8988T (cell line): Measurements from ENCODE around the gene SPINK1.
"Not testable (repeated sequence)": the region's sequence is repeated elsewhere in the genome, so short reads cannot be mapped to it uniquely, and the experiment has no call there.

Experiments used
- DNase-seq: peaks from one replicate; pipeline ENCODE4 v3.0.0; 2011

The SPINK1 gene, protein sequence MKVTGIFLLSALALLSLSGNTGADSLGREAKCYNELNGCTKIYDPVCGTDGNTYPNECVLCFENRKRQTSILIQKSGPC

DNA sequence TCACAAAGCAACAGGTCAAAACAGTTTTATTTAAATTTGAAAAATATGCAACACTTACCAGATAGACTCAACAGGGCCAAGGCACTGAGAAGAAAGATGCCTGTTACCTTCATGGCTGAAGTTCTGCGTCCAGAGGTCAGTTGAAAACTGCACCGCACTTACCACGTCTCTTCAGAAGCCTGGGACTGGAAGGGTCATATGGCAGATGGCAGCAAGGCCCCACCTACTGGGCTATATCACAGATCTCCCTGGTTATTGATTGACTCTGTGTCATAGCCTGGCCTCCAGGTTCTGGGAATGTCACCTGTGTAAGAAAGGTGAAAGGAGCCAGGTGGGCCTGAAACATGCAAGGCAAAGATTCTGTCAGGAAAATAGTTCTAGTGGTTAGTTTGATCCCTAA, at the start of gene SPINK1:
TSS of gene SPINK1 (minus strand) at position 207 of the 400 bp plus-strand sequence. CDS start at position 113, 94 bp downstream.
- no peak for DNase-seq

DNA sequence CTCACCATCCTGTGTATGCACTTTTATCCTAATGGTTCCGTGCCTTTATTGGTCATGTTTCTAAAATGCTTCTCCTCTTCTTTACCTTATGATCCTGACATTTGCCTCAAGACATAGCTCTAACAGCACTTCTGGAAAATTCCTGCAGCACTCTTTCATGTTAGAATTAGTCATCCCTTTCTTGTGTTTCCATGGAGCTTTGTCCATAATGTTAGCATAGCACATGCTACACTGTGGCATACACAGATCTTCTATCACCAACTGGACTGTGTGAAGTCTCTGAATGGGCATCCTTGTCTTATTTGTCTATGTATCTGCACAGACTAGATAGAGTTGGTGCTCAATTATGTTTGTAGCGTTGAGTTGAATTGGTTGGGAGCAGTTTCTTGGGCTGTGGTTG, 49.0 kb upstream of the SPINK1 start:
- no peak for DNase-seq

DNA sequence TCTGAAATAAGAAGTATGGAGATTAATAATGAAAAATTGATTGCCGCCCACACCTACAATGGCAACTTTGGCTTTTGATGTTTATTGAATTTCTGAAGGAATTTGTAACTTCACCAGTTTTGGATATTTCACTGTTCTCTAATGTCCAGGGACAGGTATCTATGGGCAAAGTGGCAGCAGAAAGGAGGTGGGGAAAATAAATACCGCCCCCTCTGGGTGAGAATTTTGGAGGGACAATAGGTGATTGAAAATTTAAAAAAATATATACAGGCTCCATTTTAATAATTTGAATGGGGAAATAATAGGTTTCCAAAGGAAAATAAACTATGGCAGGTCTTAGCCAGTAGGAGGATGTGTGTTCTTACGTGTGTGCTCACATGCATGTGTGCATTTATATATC, 48.3 kb upstream of the SPINK1 start:
- DNase-seq: no peak

DNA sequence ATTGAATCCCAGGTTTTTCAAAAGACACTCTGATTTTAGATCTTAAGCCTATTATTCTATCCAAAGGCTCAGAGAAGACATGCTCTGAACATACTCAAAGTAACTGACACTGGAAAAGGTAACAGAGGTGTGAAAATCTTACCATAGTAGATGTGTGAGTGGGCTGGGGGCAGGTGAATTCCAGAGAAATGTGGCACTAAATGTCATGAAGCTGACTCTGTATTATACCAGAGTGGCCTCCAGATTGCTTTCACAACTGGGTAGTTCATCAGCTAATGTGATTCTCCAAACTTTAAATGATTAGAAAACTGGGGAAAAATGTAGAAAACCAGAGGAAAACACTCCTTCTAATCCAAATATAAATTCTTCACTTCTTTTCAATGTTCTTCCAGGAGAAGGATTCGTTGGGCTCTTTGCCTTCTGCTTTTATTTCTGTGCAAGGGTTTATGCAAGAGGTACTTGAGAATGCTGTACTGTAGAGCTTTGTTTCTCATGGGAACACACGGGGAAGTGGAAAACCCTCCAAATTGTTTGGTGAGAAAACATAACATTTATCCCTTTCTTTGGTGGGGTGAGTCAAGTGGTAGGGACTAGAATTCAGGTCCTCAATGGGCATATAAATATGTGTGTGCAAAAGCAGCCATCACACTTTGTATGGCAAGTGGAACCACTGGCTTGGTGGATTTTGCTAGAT, 46.7 kb upstream of the SPINK1 start, which contains the start of gene SCGB3A2:
TSS of gene SCGB3A2 (plus strand) at position 646 of the 694 bp plus-strand sequence. CDS start 93 bp downstream, outside the sequence.
- no peak for DNase-seq

DNA sequence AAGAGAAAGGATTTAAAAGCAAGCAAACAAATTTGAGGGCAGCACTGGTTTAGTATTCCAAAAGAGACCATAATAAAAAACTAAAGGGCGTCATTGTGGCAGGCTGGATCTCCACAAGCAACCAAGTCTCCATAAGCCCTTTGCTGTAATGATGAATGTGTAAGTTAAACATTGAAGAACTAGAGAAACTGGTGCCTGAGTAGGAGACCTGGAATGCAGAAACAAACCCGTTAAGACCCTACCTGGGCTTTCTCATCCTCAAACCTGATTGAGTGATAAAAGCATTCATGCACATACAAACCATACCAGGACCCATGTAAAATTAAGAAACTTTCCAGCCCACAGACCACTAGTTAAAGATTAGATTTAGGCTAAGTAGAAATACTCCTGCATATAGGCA, 45.2 kb upstream of the SPINK1 start:
- no peak for DNase-seq

DNA sequence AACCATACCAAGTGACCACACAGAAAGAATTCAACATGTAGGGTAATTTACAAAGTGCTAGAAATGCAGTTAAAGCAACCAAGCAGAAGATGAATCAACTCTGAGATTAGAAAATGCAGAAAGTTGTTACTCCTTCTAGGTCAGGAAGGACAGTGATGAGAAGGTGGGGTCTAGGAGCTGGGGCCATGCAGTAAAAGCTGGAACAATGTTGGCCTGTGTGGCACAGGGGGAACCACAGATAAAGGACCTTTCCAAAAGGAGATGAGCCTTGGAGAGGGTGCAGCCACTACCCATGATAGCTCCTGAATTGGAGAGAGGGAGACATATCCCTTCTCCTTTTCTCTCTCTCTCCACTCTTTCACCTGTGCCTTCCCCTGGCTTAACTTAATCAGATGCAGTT, 44.7 kb upstream of the SPINK1 start:
- no peak for DNase-seq

DNA sequence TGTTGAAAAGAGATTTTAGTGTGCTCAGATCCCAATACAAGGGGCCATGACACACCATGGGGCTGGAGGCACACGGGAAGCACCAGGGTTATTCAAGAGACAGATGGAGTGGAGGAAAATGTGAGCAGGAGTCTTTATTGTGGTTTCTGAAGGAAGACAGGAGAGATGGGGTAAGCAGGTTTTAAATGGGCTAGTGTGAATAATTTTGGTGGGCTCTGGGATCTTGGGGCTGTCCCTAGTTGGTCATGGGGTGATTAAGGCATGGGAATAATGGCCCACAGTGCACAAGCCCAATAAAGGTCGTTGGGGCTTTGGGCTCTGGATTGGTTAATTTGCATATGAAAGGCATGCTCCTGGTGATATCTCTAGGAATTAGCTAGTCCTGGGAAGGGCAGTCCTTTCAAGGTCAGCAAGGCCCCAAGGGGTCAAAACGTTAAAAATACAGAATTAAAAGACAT, 43.5 kb upstream of the SPINK1 start:
- DNase-seq: no peak

DNA sequence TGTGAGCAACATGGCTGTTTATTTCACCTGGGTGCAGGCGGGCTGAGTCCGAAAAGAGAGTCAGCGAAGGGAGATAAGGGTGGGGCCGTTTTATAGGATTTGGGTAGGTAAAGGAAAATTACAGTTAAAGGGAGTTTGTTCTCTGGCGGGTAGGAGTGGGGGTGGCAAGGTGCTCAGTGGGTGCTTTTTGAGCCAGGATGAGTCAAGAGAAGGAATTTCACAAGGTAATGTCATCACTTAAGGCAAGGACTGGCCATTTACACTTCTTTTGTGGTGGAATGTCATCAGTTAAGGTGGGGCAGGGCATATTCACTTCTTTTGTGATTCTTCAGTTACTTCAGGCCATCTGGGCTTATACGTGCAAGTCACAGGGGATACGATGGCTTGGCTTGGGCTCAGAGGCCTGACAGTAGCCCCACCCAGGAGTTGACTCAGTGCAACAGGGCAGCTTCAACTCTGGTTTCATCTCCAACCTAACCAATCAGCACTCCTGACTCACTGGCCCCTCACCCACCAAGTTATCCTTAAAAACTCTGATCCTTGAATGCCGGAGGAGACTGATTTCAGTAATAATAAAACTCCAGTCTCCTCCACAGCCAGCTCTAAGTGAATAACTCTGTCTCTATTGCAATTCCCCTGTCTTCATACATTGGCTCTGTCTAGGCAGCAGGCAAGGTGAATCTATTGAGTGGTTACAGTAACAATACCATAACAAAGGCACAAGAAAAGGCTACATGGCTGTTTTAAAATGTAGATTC, 42.8 kb upstream of the SPINK1 start:
- DNase-seq: not testable (repeated sequence)

DNA sequence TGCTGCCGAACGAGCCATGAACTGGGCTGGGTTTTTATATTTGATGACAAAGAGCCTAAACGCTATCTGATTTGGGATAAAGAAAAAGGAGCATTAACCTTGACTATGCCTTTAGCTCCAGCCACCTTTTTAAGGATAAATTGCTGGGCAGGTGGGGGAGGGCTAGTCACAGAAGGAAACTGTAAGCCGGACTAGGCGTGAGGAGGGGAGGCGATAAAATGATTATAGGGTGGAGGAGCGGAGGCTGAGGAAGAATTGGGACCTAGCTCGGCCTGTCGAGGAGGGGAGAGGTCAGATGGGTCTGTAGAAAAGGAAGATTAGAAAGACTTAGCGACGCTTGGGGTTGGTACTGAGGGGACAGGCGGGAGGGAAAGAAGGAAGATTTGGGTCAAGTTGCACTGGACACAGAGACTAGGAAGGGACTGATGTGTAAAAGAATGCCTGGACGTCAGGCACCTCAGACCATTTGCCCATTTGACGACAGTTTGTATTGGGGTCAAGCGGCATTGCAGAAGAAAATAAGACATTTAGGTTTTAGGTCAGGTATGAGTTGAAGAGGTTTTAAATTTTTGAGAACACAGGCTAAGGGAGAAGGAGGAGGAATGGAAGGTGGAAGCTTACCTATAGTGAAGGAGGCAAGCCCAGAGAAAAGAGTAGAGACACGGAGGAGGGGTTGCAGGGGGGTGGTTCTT, 41.4 kb upstream of the SPINK1 start:
- not testable (repeated sequence) for DNase-seq

DNA sequence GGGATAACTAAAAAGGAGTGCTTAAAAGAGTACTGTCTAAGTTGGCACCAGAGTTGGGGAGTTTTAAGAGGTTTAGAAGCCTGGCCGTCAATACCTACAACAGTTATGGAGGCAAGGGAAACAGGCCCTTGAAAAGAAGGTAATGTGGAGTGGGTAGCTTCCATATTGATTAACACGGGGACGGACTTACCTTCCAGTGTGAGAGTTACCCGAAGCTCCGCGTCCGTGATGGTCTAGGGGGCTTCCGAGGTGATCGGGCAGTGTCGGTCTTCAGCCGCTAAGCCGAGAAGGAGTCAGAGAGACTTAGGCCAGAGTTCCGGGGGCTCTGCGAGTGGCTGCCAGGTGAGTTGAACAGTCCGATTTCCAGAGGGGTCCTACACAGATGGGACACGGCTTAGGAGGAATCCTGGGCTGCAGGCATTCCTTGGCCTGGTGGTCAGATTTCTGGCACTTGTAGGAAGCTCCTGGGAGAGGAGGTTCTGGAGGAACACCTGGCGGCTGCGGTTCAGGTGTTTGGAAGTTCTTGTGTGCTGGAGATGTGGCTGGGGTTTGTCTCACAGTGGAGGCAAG, 40.6 kb upstream of the SPINK1 start:
- not testable (repeated sequence) for DNase-seq

DNA sequence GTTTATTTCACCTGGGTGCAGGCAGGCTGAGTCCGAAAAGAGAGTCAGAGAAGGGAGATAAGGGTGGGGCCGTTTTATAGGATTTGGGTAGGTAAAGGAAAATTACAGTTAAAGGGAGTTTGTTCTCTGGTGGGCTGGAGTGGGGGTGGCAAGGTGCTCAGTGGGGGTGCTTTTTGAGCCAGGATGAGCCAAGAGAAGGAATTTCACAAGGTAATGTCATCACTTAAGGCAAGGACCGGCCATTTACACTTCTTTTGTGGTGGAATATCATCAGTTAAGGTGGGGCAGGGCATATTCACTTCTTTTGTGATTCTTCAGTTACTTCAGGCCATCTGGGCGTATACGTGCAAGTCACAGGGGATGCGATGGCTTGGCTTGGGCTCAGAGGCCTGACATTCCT, 38.4 kb upstream of the SPINK1 start:
- DNase-seq: not testable (repeated sequence)

DNA sequence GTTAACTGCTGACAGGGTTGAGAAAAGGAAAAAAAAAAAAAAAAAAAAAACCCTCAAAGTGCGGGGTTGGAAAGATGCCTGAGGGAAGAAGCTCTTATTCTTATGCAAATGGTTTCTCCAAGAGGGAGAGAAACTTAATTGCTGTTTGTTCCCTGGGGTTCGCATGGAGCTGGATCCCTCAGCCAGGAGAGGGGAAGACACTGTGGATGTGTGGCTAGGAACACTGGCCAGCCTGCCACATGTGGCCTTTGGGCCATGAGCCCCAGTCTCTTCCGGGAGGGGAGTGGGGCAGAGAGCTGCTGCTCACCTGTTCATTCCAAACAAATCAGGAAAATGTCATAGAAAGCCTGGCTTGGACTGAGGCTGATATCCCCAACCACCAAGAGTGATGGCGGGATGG, 37.6 kb upstream of the SPINK1 start:
- DNase-seq: no peak

DNA sequence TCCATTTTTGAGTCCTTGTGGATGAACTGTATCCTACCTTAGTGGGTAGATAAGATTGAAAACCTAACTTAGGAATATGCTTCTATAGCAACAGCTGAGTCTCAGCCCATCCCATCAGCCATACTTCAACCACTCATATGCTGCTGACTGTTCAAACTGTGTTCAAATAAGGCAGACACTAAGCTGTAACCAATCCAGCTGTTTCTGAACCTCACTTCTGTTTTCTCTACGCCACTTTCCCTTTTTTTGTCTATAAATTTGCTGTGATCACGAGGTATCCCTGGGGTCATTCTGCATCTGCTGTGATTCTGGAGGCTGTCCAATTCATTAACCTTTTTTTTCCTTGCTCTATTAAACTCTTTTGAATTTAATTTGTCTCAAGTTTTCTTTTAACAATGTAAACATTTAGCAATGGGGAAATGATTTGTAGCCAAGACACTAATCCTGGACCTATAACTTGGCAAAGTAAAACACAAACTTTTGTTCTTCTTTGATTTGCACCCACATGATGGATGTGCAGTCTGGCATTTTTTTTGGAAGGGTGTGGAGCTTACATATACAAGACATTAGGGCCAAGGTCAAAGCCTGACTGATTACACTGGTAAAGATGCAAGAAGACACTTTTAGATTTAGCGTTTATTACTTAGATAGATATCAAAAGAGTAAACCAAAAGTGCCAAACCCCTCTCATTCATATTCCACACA, 32.1 kb upstream of the SPINK1 start:
- DNase-seq: no peak

DNA sequence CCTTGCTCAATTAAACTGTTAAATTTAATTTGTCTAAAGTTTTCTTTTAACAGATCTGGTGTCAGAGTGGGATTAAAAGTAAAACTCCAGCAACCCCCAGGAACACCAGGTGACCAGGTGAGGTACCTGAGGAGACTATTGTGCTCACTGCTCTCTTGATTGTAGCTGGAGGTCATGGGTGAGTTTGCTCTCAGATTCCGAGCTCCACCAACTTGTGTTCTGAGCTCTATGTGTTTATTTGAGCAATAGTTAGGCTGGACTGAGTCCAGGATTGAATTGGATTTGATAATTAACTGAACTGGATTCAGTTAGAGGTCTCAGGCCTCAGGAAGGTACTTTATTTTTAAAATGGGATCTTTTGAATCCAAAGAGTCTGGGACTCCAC, 29.2 kb upstream of the SPINK1 start:
- no peak for DNase-seq

DNA sequence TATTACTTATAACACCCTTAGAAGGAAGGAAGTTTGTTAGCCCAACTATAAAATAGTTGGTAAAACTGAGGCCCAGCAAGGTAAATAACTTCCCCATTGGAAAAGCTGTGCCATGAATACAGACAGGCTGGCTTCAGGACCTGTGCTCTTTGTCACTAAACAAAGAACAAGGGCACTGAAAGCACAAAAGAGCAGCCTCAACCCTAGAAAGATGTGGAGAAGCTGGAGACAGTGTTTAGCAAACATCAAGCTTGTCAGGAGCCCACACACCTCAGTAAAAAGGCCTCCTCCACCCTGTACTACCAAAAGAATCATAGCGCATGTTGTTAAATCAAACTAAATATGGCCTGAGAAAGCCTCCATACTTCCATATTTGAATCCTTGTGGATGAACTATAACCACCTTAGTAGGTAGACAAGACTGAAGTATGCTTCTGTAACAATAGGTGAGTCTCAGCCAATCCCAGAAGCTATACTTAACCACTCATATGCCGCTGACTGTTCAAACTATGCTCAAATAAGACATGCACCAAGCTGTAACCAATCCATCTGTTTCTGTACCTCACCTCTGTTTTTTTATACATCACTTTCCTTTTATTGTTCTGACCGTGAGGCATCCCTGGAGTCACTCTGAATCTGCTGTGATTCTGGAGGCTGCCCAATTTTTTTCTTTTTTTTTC, 28.6 kb upstream of the SPINK1 start:
- DNase-seq: no peak

DNA sequence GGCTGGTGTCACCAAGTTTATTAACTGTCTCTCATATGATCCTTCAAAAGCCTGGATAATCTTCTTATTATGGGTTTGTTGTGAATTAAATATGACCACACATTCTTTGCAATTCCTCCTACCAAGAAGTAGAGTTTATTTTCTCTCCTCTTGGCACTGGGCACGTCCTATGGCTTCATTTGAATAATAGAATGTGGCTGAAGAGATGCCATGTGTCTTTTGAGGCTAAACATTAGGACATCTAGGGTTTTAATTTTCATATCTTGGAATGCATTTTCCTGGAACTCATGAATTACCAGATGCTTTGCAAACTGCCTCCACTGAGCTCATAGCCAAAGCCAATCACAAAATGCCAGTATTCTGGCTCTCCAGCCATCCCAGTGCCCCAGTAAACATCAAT, 27.1 kb upstream of the SPINK1 start:
- DNase-seq: no peak

DNA sequence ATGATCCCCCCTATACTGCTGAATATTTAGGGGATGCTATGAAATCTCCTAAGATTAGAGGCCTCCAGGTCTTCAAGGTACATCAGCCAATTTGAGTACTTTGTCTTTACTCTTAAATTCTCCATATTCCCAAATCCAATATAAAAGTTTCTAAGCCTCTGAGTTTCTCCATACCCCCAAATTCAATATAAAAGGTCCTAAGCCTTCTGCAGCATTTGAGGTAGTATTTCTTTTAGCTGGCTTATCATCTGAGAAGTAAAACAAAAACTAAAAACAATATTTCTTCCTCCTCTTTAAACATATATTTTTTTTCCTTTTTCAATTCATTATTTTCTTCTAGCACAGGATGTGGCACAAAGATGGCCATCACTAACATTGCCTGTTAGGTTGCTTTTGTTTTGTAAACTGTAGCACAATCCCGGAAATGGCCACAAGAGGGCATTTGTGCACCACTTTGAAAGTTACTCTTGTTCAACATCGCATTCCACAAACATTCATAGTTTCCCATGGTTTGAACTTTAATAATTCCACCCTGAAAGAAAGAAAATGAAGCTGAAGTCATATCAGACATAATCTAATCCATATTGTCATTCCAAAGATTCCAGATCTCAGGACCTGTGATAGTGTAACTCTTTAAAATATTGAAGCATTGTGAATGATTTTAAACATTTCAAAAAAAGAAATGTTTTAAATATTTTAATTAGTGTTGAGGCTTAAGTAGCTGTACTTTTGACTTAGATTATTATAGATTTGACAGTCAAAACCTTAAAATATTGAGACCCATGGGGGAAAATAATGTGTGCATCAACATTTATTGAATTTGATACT, 26.0 kb upstream of the SPINK1 start:
- DNase-seq: no peak

DNA sequence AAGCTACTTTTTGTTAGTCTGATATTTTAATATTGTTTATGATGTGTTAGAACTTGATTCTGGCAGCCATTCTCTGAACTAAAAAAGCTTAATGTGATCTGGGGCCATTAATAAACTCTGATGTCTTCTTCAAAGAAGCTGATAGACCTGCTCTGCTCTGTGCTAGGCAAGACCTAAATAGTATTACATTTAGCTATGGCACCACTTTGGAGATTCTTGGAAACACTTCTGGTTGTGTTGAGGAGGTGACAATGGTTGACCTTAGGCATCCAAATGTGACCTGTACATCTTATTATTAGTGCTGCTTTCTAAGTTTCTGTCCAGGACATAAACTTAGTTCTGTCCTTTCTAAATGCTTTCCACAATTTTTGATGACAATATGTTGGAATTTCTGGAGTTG, 25.3 kb upstream of the SPINK1 start:
- DNase-seq: no peak

DNA sequence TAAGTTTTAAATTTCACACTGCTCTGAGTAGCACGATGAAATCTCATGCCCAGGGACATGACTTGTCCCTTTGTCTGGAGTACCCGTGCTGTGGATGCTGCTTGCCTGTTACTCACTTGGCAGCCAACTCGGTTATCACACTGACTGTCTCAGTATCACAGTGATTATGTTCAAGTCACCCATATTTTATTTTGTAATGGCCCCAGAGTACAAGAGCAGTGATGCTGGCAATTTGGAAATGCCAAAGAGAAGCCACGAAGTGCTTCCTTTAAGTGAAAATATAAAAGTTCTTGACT, 24.3 kb upstream of the SPINK1 start:
- no peak for DNase-seq

DNA sequence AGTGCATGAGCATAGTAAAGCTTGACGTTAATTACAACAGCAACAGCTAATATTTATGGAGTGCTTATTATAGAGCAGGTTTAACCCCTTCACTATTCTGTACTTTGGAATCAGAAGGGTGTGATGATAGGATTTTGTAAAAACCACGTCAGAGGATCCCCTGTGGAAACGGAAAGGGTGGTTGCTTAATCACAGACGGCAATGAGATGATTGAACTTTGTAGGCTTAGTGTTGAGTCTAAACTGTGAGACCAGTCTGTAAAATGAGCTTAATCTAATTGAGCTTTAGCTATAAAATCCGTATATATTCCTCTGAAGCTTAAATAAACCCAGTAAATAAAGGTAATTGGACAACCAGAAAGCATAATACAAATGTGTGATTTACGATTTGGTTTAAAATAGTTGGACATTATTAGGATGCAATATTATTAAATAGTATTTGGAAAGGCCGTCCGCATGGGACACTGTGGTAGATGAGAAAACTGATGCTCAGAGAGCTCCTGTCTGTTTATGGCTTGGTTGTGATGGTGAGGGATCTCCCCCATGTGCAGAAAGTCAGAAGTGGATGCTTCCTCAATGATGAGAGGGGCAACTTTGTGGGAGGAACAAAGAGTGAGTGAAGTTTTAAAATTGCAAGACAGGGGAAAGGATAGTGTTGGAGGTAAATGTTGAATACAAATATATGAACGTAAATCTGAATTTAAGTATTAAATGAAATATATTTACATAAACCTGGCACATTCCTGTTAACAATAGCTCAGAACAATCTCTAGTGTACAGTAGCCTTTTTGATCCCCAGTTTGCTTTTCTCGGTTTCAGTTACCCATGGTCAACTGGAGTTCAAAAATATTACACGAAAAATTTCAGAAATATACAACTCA, 23.7 kb upstream of the SPINK1 start:
- DNase-seq: no peak
